Keratinocyte (primary cell): ENCODE data around the gene PCSK1N.

Experiments
- CTCF ChIP-seq, 3 experiments: IDR thresholded peaks in 1 of 3; conservative IDR thresholded peaks in 1 of 3; optimal IDR thresholded peaks in 1 of 3; 2 replicates in 2 of 3; 3 replicates in 1 of 3; pipeline versions ENCODE3 to v1.5.1; 2011; ENCODE audit warnings: low read length in 3 of 3, mild to moderate bottlenecking in 3 of 3, moderate library complexity in 2 of 3, control low read depth in 1 of 3, inconsistent platforms in 1 of 3; ENCODE audit not compliant: insufficient read depth in 2 of 3; ENCODE audit errors: extremely low read depth in 1 of 3
- EZH2 ChIP-seq: IDR thresholded peaks from one replicate; pipeline ENCODE4 v1.6.1; 2012; ENCODE audit warnings: inconsistent platforms, mild to moderate bottlenecking, low read length, moderate library complexity

- TF ChIP-seq CTCF (optimal IDR thresholded peaks at IDR 0.05 in 1 of 3, IDR thresholded peaks at IDR 0.05 in 1 of 3, conservative IDR thresholded peaks at IDR 0.05 in 1 of 3; ENCODE audit: extremely low read depth in 1 of 3, insufficient read depth in 2 of 3, low read length in 3 of 3): no peak
- no peak for TF ChIP-seq EZH2
Measured at GRCh38 chrX:48802089-48802904, 33.1 kb downstream of the PCSK1N start.
